ENCODE data around the gene LANCL2. TPM values are rescaled to one million over a fixed set of nuclear protein-coding genes. Genes with fewer than 3 reads are reported as not detected.

LANCL2 gene
- total and polyA plus RNA-seq, 2 experiments from 2014 or later, result 11.7 to 13.8 TPM

DNA sequence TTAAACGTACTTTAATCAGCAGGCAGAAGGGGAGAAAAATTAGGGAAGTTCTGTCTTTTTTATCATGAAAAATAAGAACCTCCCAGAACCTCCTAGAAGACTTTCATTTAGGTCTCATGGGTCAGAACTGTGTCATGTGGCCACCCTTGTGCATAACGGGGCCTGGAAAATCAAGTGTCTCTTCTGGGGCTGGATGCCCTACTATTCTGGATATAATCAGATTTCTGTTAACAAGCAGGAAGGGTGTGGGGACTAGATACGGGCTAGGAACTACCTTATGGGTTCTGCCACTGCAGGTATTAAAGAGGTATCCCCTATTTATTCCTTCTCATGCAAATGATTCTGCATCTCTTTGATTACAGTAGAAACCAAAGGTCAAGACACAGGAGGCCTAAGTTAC, 14.1 kb downstream of the LANCL2 start:
- Histone ChIP-seq H2AFZ (no peak overlapping the region), H4K20me1 (ENCODE audit: insufficient read depth) (no peaks in the 10 kb centered on the region), H3K4me3 (no peak overlapping the region), H3K9me2 (ENCODE audit: insufficient read depth) (no peaks in the 10 kb centered on the region), H3K27me3 (replicated peaks; ENCODE audit: insufficient read depth) (no peaks in the 10 kb centered on the region), H3K4me2 (ENCODE audit: unreplicated experiment) (no peak overlapping the region), H3K9me3 (ENCODE audit: low read depth) (no peaks in the 10 kb centered on the region), H3F3A (ENCODE audit: insufficient read depth) (no peaks in the 10 kb centered on the region), H3K9ac (no peak overlapping the region), H3K79me2 (ENCODE audit: insufficient read depth) (peaks cover 38% of the 10 kb centered on the region), H3K4me1 (ENCODE audit: insufficient read depth) (no peaks in the 10 kb centered on the region), H3K27ac (no peak overlapping the region), H3K36me3 (ENCODE audit: low read depth) (no peaks in the 10 kb centered on the region)
- WGBS, 2 experiments (ENCODE audit: low coverage in 1 of 2, low lambda C conversion rate in 2 of 2, missing lambda C conversion rate in 2 of 2), result 85 to 91% methylated on average over 3 of the region's 3 CpGs
- no peak for DNase-seq
- in situ Hi-C loops (cut with MboI), result no loop called here
- TF ChIP-seq EZH2 (IDR thresholded peaks at IDR 0.05; ENCODE audit: insufficient read depth, poor library complexity, severe bottlenecking) (no peak), EZH2phosphoT487 (IDR thresholded peaks at IDR 0.05; ENCODE audit: insufficient read depth, low read depth) (no peak)

DNA sequence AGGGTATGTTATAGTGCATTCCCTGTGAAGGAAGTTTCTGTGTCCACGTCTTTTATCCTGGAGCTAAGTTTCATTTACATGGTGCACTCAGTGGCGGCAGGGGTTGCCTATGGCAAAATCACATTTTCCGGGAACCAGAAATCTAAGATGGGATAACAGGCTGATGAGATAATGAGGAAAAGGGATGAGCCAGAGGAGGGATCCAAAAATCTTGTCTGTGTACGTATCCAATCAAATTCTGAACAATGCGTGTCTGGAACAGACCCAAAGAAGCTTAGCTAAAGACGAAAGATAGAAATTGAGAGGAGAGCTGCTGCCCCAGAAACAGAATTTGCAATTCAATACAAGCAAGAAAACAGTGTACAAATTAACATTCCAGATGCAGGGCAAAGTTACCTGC, 16.1 kb downstream of the LANCL2 start:
- no peak overlapping the region for H3K4me2 ChIP-seq (ENCODE audit: unreplicated experiment)
- no peaks in the 10 kb centered on the region for H3F3A ChIP-seq (ENCODE audit: insufficient read depth)
- no peak overlapping the region for H3K27ac ChIP-seq
- no peak overlapping the region for H3K9ac ChIP-seq
- no peaks in the 10 kb centered on the region for H3K36me3 ChIP-seq (ENCODE audit: low read depth)
- TF ChIP-seq EZH2 (IDR thresholded peaks at IDR 0.05; ENCODE audit: insufficient read depth, poor library complexity, severe bottlenecking), result no peak
- no peak for TF ChIP-seq EZH2phosphoT487 (IDR thresholded peaks at IDR 0.05; ENCODE audit: insufficient read depth, low read depth)
- H4K20me1 ChIP-seq (ENCODE audit: insufficient read depth), result no peaks in the 10 kb centered on the region
- no peaks in the 10 kb centered on the region for H3K27me3 ChIP-seq (replicated peaks; ENCODE audit: insufficient read depth)
- no peak overlapping the region for H3K4me3 ChIP-seq
- in situ Hi-C loops (cut with MboI), result no loop called here
- DNase-seq, result no peak
- H3K79me2 ChIP-seq (ENCODE audit: insufficient read depth), result peaks cover 35% of the 10 kb centered on the region
- no peaks in the 10 kb centered on the region for H3K9me2 ChIP-seq (ENCODE audit: insufficient read depth)
- WGBS, 2 experiments (ENCODE audit: low coverage in 1 of 2, low lambda C conversion rate in 2 of 2, missing lambda C conversion rate in 2 of 2), result 79 to 86% methylated on average over 6 of the region's 6 CpGs
- no peaks in the 10 kb centered on the region for H3K4me1 ChIP-seq (ENCODE audit: insufficient read depth)
- H3K9me3 ChIP-seq (ENCODE audit: low read depth), result no peaks in the 10 kb centered on the region
- H2AFZ ChIP-seq, result no peak overlapping the region

- TF ChIP-seq EZH2phosphoT487 (IDR thresholded peaks at IDR 0.05; ENCODE audit: insufficient read depth, low read depth) (no peak), EZH2 (IDR thresholded peaks at IDR 0.05; ENCODE audit: insufficient read depth, poor library complexity, severe bottlenecking) (no peak)
- WGBS, 2 experiments (ENCODE audit: low coverage in 1 of 2, low lambda C conversion rate in 2 of 2, missing lambda C conversion rate in 2 of 2), result 91 to 93% methylated on average over 5 of the region's 5 CpGs
- no peaks in the 10 kb centered on the region for H3F3A ChIP-seq (ENCODE audit: insufficient read depth)
- H3K9me2 ChIP-seq (ENCODE audit: insufficient read depth), result no peaks in the 10 kb centered on the region
- H4K20me1 ChIP-seq (ENCODE audit: insufficient read depth), result no peaks in the 10 kb centered on the region
- no peaks in the 10 kb centered on the region for H3K27me3 ChIP-seq (replicated peaks; ENCODE audit: insufficient read depth)
- H2AFZ ChIP-seq, result no peak overlapping the region
- no peak overlapping the region for H3K27ac ChIP-seq
- no peaks in the 10 kb centered on the region for H3K36me3 ChIP-seq (ENCODE audit: low read depth)
- H3K79me2 ChIP-seq (ENCODE audit: insufficient read depth), result peaks cover 34% of the 10 kb centered on the region
- in situ Hi-C loops (cut with MboI), result no loop called here
- H3K4me2 ChIP-seq (ENCODE audit: unreplicated experiment), result no peak overlapping the region
- no peaks in the 10 kb centered on the region for H3K4me1 ChIP-seq (ENCODE audit: insufficient read depth)
- DNase-seq, result no peak
- H3K9me3 ChIP-seq (ENCODE audit: low read depth), result no peaks in the 10 kb centered on the region
- no peak overlapping the region for H3K9ac ChIP-seq
- no peak overlapping the region for H3K4me3 ChIP-seq
These were observed 16.6 kb downstream of the LANCL2 start for GRCh38 chr7:55381696-55382095.

DNA sequence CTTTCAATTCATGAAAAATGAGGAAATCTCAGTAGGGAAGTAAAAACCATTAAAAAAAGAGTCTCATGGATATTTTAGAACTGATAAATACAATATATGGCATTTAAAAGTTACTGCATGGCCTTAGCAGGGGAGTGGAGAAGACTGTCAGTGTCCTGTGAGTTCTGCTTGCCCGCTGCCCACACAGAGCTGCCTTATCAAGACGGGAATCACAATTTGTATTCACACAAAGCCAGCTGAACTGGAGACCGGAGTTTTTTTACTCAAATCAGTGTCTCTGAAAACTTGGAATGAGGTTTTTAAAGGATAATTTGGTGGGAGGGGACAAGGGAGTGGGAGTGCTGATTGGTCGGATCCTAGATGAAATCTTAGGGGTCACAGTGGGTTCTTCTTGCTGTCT, 17.1 kb downstream of the LANCL2 start:
- no peak for DNase-seq
- H4K20me1 ChIP-seq (ENCODE audit: insufficient read depth), result no peaks in the 10 kb centered on the region
- 94 to 95% methylated on average over 4 of the region's 4 CpGs for WGBS, 2 experiments (ENCODE audit: low coverage in 1 of 2, low lambda C conversion rate in 2 of 2, missing lambda C conversion rate in 2 of 2)
- no peak for TF ChIP-seq EZH2 (IDR thresholded peaks at IDR 0.05; ENCODE audit: insufficient read depth, poor library complexity, severe bottlenecking)
- TF ChIP-seq EZH2phosphoT487 (IDR thresholded peaks at IDR 0.05; ENCODE audit: insufficient read depth, low read depth), result no peak
- no peaks in the 10 kb centered on the region for H3K27me3 ChIP-seq (replicated peaks; ENCODE audit: insufficient read depth)
- no peak overlapping the region for H3K4me2 ChIP-seq (ENCODE audit: unreplicated experiment)
- H3K9me3 ChIP-seq (ENCODE audit: low read depth), result no peaks in the 10 kb centered on the region
- in situ Hi-C loops (cut with MboI), result no loop called here
- H3K4me3 ChIP-seq, result no peak overlapping the region
- no peaks in the 10 kb centered on the region for H3F3A ChIP-seq (ENCODE audit: insufficient read depth)
- no peaks in the 10 kb centered on the region for H3K9me2 ChIP-seq (ENCODE audit: insufficient read depth)
- H3K36me3 ChIP-seq (ENCODE audit: low read depth), result no peaks in the 10 kb centered on the region
- no peak overlapping the region for H3K9ac ChIP-seq
- H3K79me2 ChIP-seq (ENCODE audit: insufficient read depth), result peaks cover 34% of the 10 kb centered on the region
- H3K4me1 ChIP-seq (ENCODE audit: insufficient read depth), result no peaks in the 10 kb centered on the region
- no peak overlapping the region for H2AFZ ChIP-seq
- no peak overlapping the region for H3K27ac ChIP-seq

- TF ChIP-seq EZH2phosphoT487 (IDR thresholded peaks at IDR 0.05; ENCODE audit: insufficient read depth, low read depth) (no peak), EZH2 (IDR thresholded peaks at IDR 0.05; ENCODE audit: insufficient read depth, poor library complexity, severe bottlenecking) (no peak)
- Histone ChIP-seq H3K9me2 (ENCODE audit: insufficient read depth) (no peaks in the 10 kb centered on the region), H3K4me2 (ENCODE audit: unreplicated experiment) (no peak overlapping the region), H3K4me3 (no peak overlapping the region), H3K27me3 (replicated peaks; ENCODE audit: insufficient read depth) (no peaks in the 10 kb centered on the region), H3K9me3 (ENCODE audit: low read depth) (no peaks in the 10 kb centered on the region), H3K79me2 (ENCODE audit: insufficient read depth) (peaks cover 10% of the 10 kb centered on the region; the same call in 1 of the 2 replicates), H3F3A (ENCODE audit: insufficient read depth) (no peaks in the 10 kb centered on the region), H3K36me3 (ENCODE audit: low read depth) (no peaks in the 10 kb centered on the region), H4K20me1 (ENCODE audit: insufficient read depth) (no peaks in the 10 kb centered on the region), H3K4me1 (ENCODE audit: insufficient read depth) (no peaks in the 10 kb centered on the region), H3K9ac (no peak overlapping the region), H3K27ac (no peak overlapping the region), H2AFZ (no peak overlapping the region)
- WGBS, 2 experiments (ENCODE audit: low coverage in 1 of 2, low lambda C conversion rate in 2 of 2, missing lambda C conversion rate in 2 of 2), result 93 to 99% methylated on average over 4 of the region's 4 CpGs
- no peak for DNase-seq
- in situ Hi-C loops (cut with MboI), result no loop called here
These were observed 21.4 kb downstream of the LANCL2 start for GRCh38 chr7:55386541-55386940.

All from GM23248 (cell line).